H1 (cell line): Measurements from ENCODE around the gene BBS9. TPM values are rescaled to one million over a fixed set of nuclear protein-coding genes. Genes with fewer than 3 reads are reported as not detected.

Source experiments
- BRCA1 ChIP-seq: IDR thresholded peaks from 2 replicates; pipeline ENCODE4 v1.6.1; 2012; ENCODE audit warnings: low read depth, low read length, improper control_type of control experiment
- CHD1 ChIP-seq: IDR thresholded peaks from 2 replicates; pipeline ENCODE4 v1.6.1; 2012; ENCODE audit warnings: low read depth, low read length, improper control_type of control experiment
- E2F6 ChIP-seq: IDR thresholded peaks from 2 replicates; pipeline ENCODE4 v1.6.1; 2012; ENCODE audit warnings: inconsistent platforms
- EGR1 ChIP-seq: IDR thresholded peaks from 2 replicates; pipeline ENCODE4 v1.6.1; 2011; ENCODE audit warnings: low read depth, low read length, borderline replicate concordance
- POLR2A ChIP-seq, 2 experiments: IDR thresholded peaks; 1 replicate in 1 of 2; 2 replicates in 1 of 2; pipeline ENCODE4 v1.6.1; 2011; ENCODE audit warnings: low read depth in 2 of 2, low read length in 2 of 2, mild to moderate bottlenecking in 2 of 2; ENCODE audit errors: control extremely low read depth in 1 of 2
- polyA plus RNA-seq, 7 experiments: library from polyadenylated mRNA; depleted of rRNA in 3 of 7; stranded (reverse) in 5 of 7; unstranded in 2 of 7; fragments of >200 nt in 5 of 7; fragments of 200-250 nt in 2 of 7; gene quantifications; 1 replicate in 5 of 7; 2 replicates in 1 of 7; 4 replicates in 1 of 7; pipeline versions ENCODE4 v1.2.1 to v1.2.3, GENCODE V29; 2011 to 2013; ENCODE audit warnings: missing spikeins in 2 of 7, mixed read lengths in 2 of 7
- total RNA-seq: library from RNA; stranded (reverse); fragmentation: NEBNext Ultra II Directional; extraction: Animal tissue kit (Norgen Biotek cat#: 25700); gene quantifications from 2 replicates; pipeline ENCODE4 v1.2.1, GENCODE V29; 2021
- TF ChIP-seq, protein P1 (sequence below): IDR thresholded peaks from 2 replicates; pipeline ENCODE4 v1.6.1; 2011; ENCODE audit warnings: low read length, improper control_type of control experiment

The BBS9 gene
- total and polyA plus RNA-seq, 2 of the 8 experiments (the other 6 are each of a cell fraction or from before 2014, with no cell fraction given) = 22.3 to 37.0 TPM

GRCh38 chr7:33276325-33276724, 147.0 kb downstream of the BBS9 start (continued):
- TF ChIP-seq E2F6 (no peak), CHD1 (no peak), BRCA1 (no peak), EGR1 (no peak), POLR2A (IDR thresholded peaks at IDR 0.05; ENCODE audit: control extremely low read depth in 1 of 2, low read depth in 2 of 2, low read length in 2 of 2) (no peak)
- TF ChIP-seq, protein P1, sequence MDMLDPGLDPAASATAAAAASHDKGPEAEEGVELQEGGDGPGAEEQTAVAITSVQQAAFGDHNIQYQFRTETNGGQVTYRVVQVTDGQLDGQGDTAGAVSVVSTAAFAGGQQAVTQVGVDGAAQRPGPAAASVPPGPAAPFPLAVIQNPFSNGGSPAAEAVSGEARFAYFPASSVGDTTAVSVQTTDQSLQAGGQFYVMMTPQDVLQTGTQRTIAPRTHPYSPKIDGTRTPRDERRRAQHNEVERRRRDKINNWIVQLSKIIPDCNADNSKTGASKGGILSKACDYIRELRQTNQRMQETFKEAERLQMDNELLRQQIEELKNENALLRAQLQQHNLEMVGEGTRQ = no peak
